Measurements from ENCODE around the gene CCNYL1.

GRCh38 chr2:207682557-207682956, 28.9 kb upstream of the CCNYL1 start:
- TF ChIP-seq, protein P1, sequence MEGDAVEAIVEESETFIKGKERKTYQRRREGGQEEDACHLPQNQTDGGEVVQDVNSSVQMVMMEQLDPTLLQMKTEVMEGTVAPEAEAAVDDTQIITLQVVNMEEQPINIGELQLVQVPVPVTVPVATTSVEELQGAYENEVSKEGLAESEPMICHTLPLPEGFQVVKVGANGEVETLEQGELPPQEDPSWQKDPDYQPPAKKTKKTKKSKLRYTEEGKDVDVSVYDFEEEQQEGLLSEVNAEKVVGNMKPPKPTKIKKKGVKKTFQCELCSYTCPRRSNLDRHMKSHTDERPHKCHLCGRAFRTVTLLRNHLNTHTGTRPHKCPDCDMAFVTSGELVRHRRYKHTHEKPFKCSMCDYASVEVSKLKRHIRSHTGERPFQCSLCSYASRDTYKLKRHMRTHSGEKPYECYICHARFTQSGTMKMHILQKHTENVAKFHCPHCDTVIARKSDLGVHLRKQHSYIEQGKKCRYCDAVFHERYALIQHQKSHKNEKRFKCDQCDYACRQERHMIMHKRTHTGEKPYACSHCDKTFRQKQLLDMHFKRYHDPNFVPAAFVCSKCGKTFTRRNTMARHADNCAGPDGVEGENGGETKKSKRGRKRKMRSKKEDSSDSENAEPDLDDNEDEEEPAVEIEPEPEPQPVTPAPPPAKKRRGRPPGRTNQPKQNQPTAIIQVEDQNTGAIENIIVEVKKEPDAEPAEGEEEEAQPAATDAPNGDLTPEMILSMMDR (conservative IDR thresholded peaks at IDR 0.05), result no peak
- TF ChIP-seq EZH2 (IDR thresholded peaks at IDR 0.05; ENCODE audit: low read depth), result no peak

Data from PC-9 (cell line).